Measurements from ENCODE around the gene PPM1M. TPM values are rescaled to one million over a fixed set of nuclear protein-coding genes. Genes with fewer than 3 reads are reported as not detected.

Gene PPM1M
- total and polyA plus RNA-seq, 7 donors: 2.1 to 7.5 (median 3.0) TPM

DNA sequence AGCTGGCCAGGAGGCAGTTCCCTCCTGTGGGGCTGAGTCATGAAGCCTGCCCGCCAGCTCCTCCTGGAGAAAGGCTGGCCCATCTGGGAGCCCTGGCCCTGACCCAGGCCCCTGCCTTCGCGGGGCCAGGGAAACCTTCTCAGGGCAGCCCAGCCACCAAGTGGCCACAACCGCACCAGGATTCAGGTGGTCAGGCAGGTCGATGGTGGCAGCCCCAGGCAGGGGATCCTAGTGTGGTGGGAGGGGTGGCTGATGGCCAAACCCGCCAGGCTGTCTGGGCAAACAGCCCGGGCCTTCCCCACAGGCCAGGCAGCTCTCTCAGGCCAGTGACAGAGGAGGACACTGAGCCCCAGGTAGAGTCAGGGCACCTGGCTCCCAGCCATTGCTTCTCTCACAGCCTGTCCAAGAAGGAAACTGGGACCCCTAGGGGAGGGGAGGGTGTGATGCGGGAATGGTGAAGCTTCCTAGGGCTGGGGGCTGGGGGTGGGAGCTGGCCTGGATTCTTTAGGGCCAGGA, 7.8 kb upstream of the PPM1M start:
- peak overlapping the region; percentile 94 for H3K27ac ChIP-seq
- peak; percentile 11 for TF ChIP-seq CTCF (IDR thresholded peaks at IDR 0.05)
- H3K36me3 ChIP-seq (ENCODE audit: insufficient read depth in 1 of 2, low read depth in 1 of 2): peaks cover 0 to 8% of the 10 kb centered on the region in 2 donors
- peak overlapping the region; percentile 80 for H3K4me3 ChIP-seq
- WGBS, 3 donors: 1 to 4% (median 3%) methylated on average over 8 of the region's 8 CpGs
- H3K4me1 ChIP-seq: peaks cover 55% of the 10 kb centered on the region
- H3K27me3 ChIP-seq (ENCODE audit: insufficient read depth in 3 of 3, low read length in 2 of 3): no peaks in the 10 kb centered on the region
- DNase-seq (peak; percentile 93 to 97), ATAC-seq (peak; percentile 71 to 75 (median 74))
- H3K9me3 ChIP-seq: no peaks in the 10 kb centered on the region
- intact Hi-C loops (cut with DNase I): loop anchor here (2.0 to 5.0 kb wide), 2 partner anchors 39 to 40 kb away; partner anchors contain the start of gene WDR82 (in 1 of the 2)

DNA sequence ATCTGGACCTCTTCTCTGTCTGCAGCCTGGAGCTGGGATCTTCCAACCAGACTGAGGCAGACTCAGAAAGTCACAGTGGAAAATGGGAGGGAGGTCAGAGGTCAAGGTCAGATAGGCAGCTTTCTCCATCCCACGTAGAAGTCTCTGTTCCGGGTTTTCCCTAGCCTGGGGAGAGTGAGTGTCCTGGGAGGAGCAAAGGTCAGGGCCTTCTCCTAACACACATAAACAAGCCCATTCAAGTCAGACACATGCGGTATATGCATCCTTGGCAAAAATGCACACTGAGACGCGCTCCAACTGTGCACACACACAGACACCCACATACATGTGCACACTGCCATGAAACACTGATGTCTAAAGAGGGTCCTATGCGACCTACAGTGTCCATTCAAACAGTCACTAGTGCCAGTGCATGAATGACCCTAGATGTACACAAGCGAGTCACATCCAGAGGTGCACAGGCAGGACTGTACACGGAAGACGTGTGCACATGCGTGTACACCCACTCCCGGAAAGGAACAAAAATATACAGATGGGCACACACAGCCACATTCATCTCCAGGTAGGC, 7.3 kb upstream of the PPM1M start:
- Histone ChIP-seq H3K4me3 (peak overlapping the region; percentile 80), H3K27ac (peak overlapping the region; percentile 94), H3K36me3 (ENCODE audit: insufficient read depth in 1 of 2, low read depth in 1 of 2) (peaks cover 0 to 3% of the 10 kb centered on the region in 2 donors), H3K9me3 (no peaks in the 10 kb centered on the region), H3K4me1 (peaks cover 52% of the 10 kb centered on the region), H3K27me3 (ENCODE audit: insufficient read depth in 3 of 3, low read length in 2 of 3) (no peaks in the 10 kb centered on the region)
- no peak for TF ChIP-seq CTCF (IDR thresholded peaks at IDR 0.05)
- intact Hi-C loops (cut with DNase I): loop anchor here (2.0 to 5.0 kb wide), 2 partner anchors 39 kb away; partner anchors contain the start of gene WDR82 (in 1 of the 2)
- ATAC-seq (no peak), DNase-seq (peak; percentile 12 to 34)
- 23 to 35% (median 26%) methylated on average over 11 of the region's 11 CpGs for WGBS, 3 donors

- Histone ChIP-seq H3K4me3 (peak within 1 kb of the TSS; percentile 80), H3K9me3 (no peaks in the 10 kb centered on the region), H3K27me3 (ENCODE audit: insufficient read depth in 3 of 3, low read length in 2 of 3) (no peaks in the 10 kb centered on the region), H3K4me1 (peaks cover 52% of the 10 kb centered on the region), H3K36me3 (ENCODE audit: insufficient read depth in 1 of 2, low read depth in 1 of 2) (no peaks in the 10 kb centered on the region), H3K27ac (peak within 1 kb of the TSS; percentile 94)
- intact Hi-C loops (cut with DNase I): loop anchor here (2.0 to 5.0 kb wide), 2 partner anchors 38 kb away; partner anchors contain the start of gene WDR82 (in 1 of the 2)
- 1% methylated on average over 64 to 92 of the region's 92 CpGs for WGBS, 3 donors
- ATAC-seq: peak; percentile 53 to 61 (median 56)
- DNase-seq: peak; percentile 80 to 86
- TF ChIP-seq CTCF (IDR thresholded peaks at IDR 0.05): peak; percentile 33
These were observed 6.5 kb upstream of the PPM1M start, which contains the start of gene TWF2 for GRCh38 chr3:52238761-52239701. Gene TWF2 (minus strand): TSS chr3:52239158. CDS start chr3:52239016, 142 bp downstream.

DNA sequence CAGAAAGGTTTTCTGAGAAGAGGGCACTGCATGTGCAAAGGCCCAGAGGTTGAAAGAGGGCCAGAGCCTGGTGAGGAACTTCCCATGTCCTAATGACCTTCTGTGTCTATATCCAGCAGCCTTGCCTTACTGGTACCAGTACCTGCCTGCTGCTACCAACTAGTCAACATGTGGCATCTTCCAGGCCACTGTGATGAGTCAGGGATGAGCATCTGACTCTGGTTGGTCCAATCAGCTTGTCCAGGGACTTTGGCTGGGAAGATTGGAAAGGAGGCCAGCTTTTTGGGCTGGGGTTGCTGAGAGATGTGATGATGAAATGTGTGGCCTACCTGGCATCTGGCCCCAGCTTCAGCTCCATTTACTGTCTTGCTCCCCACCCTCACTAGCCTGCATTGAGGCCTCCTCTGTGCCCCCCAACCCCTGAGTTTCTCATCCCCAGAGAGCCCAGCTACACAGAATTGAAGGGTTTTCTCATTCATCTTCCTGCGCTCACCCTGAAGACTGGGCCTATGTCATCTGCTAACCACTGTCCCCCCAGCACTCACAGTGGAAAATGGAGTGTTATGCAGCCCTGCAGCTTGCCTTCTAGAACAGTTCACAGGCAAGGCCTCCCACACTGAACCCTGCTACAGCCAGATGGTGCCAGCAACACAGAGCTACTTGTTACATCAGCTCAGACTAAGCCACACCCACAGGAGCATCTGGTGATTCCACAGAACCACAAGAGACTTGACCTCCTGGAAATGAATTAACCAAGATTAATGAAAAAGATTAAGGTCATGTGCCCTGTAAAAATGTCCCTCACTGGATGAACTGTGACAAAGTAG, 5.3 kb upstream of the PPM1M start:
- peak overlapping the region; percentile 94 for H3K27ac ChIP-seq
- DNase-seq (peak; percentile 77 to 83), ATAC-seq (peak; percentile 26 to 58 (median 46))
- peak overlapping the region; percentile 80 for H3K4me3 ChIP-seq
- H3K36me3 ChIP-seq (ENCODE audit: insufficient read depth in 1 of 2, low read depth in 1 of 2): no peaks in the 10 kb centered on the region
- no peaks in the 10 kb centered on the region for H3K9me3 ChIP-seq
- H3K27me3 ChIP-seq (ENCODE audit: insufficient read depth in 3 of 3, low read length in 2 of 3): no peaks in the 10 kb centered on the region
- H3K4me1 ChIP-seq: peaks cover 47% of the 10 kb centered on the region
- TF ChIP-seq CTCF (IDR thresholded peaks at IDR 0.05): no peak
- WGBS, 3 donors: 94 to 100% (median 100%) methylated on average over 1 of the region's 1 CpG
- intact Hi-C loops (cut with DNase I): no loop called here
